Activated CD8-positive, alpha-beta memory T cell treated with anti-CD3 and anti-CD28 coated beads, Interleukin-2, amount 50 U/mL, for 24 hours (primary cell): ENCODE measurements around the gene CARS2.
"Not testable (repeated sequence)": the region's sequence is repeated elsewhere in the genome, so short reads cannot be mapped to it uniquely, and the experiment has no call there.

ENCODE experiments used
- DNase-seq: peaks from one replicate; pipeline ENCODE4 v3.0.0-alpha.2; 2020; ENCODE audit errors: extremely low read depth

The CARS2 gene

GRCh38 chr13:110706570-110707372, 855 bp upstream of the CARS2 start:
- DNase-seq: no peak

- no peak for DNase-seq
Measured at GRCh38 chr13:110705356-110705825, 525 bp downstream of the CARS2 start.

GRCh38 chr13:110702591-110703526, 3.1 kb downstream of the CARS2 start:
- DNase-seq: no peak

GRCh38 chr13:110702089-110702488, 3.8 kb downstream of the CARS2 start:
- no peak for DNase-seq

- not testable (repeated sequence) for DNase-seq
Measured at GRCh38 chr13:110701061-110701460, 4.9 kb downstream of the CARS2 start.

- no peak for DNase-seq
Measured at GRCh38 chr13:110700641-110701040, 5.3 kb downstream of the CARS2 start.

GRCh38 chr13:110700186-110700585, 5.7 kb downstream of the CARS2 start:
- DNase-seq: no peak

GRCh38 chr13:110699148-110700145, 6.5 kb downstream of the CARS2 start:
- no peak for DNase-seq

GRCh38 chr13:110698689-110699088, 7.2 kb downstream of the CARS2 start:
- DNase-seq: no peak

- no peak for DNase-seq
Measured at GRCh38 chr13:110697842-110698241, 8.1 kb downstream of the CARS2 start.

- no peak for DNase-seq
Measured at GRCh38 chr13:110696776-110697175, 9.1 kb downstream of the CARS2 start.

GRCh38 chr13:110695774-110696173, 10.1 kb downstream of the CARS2 start:
- not testable (repeated sequence) for DNase-seq

GRCh38 chr13:110690516-110690915, 15.4 kb downstream of the CARS2 start:
- no peak for DNase-seq

GRCh38 chr13:110689711-110690110, 16.2 kb downstream of the CARS2 start:
- no peak for DNase-seq

- DNase-seq: no peak
Measured at GRCh38 chr13:110689041-110689440, 16.9 kb downstream of the CARS2 start.

- DNase-seq: no peak
Measured at GRCh38 chr13:110687736-110688135, 18.2 kb downstream of the CARS2 start.

- DNase-seq: no peak
Measured at GRCh38 chr13:110685305-110686020, 20.5 kb downstream of the CARS2 start.

- no peak for DNase-seq
Measured at GRCh38 chr13:110684388-110685056, 21.4 kb downstream of the CARS2 start.

- DNase-seq: no peak
Measured at GRCh38 chr13:110683921-110684320, 22.0 kb downstream of the CARS2 start.
